Measurements from ENCODE around the gene SYTL1. TPM values are rescaled to one million over a fixed set of nuclear protein-coding genes. Genes with fewer than 3 reads are reported as not detected.

The SYTL1 gene
- total and polyA plus RNA-seq, 11 donors, result 0.23 to 6.0 (median 0.55) TPM; not detected in 1

GRCh38 chr1:27397110-27397509 is 55.3 kb downstream of the SYTL1 start:
- peak overlapping the region in 9 of 12 donors; percentile 21 to 70 (median 35) for H3K27ac ChIP-seq
- WGBS, 4 donors, result 56 to 88% (median 61%) methylated on average over 1 to 3 of the region's 3 CpGs
- peak in 1 of 2 donors; percentile 16 for TF ChIP-seq POLR2A (IDR thresholded peaks at IDR 0.05)
- no peak for TF ChIP-seq CTCF (IDR thresholded peaks at IDR 0.05)
- no peak overlapping the region for H3K4me3 ChIP-seq
- H3K36me3 ChIP-seq, result no peaks in the 10 kb centered on the region
- peaks cover 3 to 75% (median 46%) of the 10 kb centered on the region in 12 donors for H3K4me1 ChIP-seq
- DNase-seq, result peak in 1 of 5 donors; percentile 50
- no peaks in the 10 kb centered on the region for H3K9me3 ChIP-seq
- ATAC-seq, result peak in 1 of 4 donors; percentile 6
- intact Hi-C loops (cut with DNase I), result loop anchor here in 8 of 10 donors (5.0 to 10.0 kb wide), 5 partner anchors 265 to 352 kb away; no protein-coding TSS in a partner anchor
- H3K27me3 ChIP-seq, result no peaks in the 10 kb centered on the region

DNA sequence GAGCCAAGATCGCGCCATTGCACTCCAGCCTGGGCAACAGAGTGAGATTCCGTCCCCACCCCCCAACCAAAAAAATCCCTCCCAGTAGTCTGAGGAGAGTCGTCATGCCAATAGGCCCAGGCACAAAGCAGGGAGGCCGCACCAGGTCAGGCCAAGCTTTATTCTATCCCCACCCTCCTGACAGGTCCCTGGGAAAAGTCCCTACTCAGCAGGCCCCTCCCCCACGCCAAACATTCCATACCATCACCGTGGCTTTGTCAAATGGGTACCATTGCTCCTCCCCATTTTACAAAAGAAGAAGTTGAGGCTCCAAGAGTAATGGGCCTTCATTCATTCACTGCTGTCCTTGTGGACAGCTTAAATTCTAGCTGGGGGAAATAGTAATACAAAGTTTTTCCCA is 55.9 kb downstream of the SYTL1 start:
- ATAC-seq, result no peak
- peaks cover 8 to 77% (median 50%) of the 10 kb centered on the region in 12 donors for H3K4me1 ChIP-seq
- H3K9me3 ChIP-seq, result no peaks in the 10 kb centered on the region
- intact Hi-C loops (cut with DNase I), result loop anchor here in 8 of 10 donors (5.0 to 10.0 kb wide), 5 partner anchors 265 to 353 kb away; no protein-coding TSS in a partner anchor
- no peak for TF ChIP-seq CTCF (IDR thresholded peaks at IDR 0.05)
- TF ChIP-seq POLR2A (IDR thresholded peaks at IDR 0.05), result no peak
- no peak for DNase-seq
- no peaks in the 10 kb centered on the region for H3K27me3 ChIP-seq
- H3K36me3 ChIP-seq, result no peaks in the 10 kb centered on the region
- H3K4me3 ChIP-seq, result no peak overlapping the region
- H3K27ac ChIP-seq, result peak overlapping the region in 2 of 12 donors; percentile 35 to 70
- WGBS, 4 donors, result 82 to 87% (median 83%) methylated on average over 7 of the region's 7 CpGs

GRCh38 chr1:27398405-27399149 is 56.8 kb downstream of the SYTL1 start:
- H3K27me3 ChIP-seq, result no peaks in the 10 kb centered on the region
- WGBS, 4 donors, result 78 to 87% (median 85%) methylated on average over 2 to 4 of the region's 4 CpGs
- ATAC-seq (no peak), DNase-seq (no peak)
- H3K27ac ChIP-seq, result no peak overlapping the region
- H3K4me3 ChIP-seq, result no peak overlapping the region
- H3K4me1 ChIP-seq, result peaks cover 14 to 83% (median 57%) of the 10 kb centered on the region in 12 donors
- intact Hi-C loops (cut with DNase I), result loop anchor here in 8 of 10 donors (5.0 to 10.0 kb wide), 5 partner anchors 264 to 354 kb away; no protein-coding TSS in a partner anchor
- TF ChIP-seq POLR2A (IDR thresholded peaks at IDR 0.05) (no peak), CTCF (IDR thresholded peaks at IDR 0.05) (no peak)
- H3K36me3 ChIP-seq, result no peaks in the 10 kb centered on the region
- no peaks in the 10 kb centered on the region for H3K9me3 ChIP-seq

GRCh38 chr1:27399251-27400025 is 57.6 kb downstream of the SYTL1 start:
- Histone ChIP-seq H3K27me3 (no peaks in the 10 kb centered on the region), H3K9me3 (no peaks in the 10 kb centered on the region), H3K36me3 (no peaks in the 10 kb centered on the region), H3K4me3 (no peak overlapping the region), H3K4me1 (peaks cover 17 to 92% (median 66%) of the 10 kb centered on the region in 12 donors), H3K27ac (peak overlapping the region in 3 of 12 donors; percentile 15 to 42 (median 28))
- intact Hi-C loops (cut with DNase I), result loop anchor here (2.0 to 10.0 kb wide), 10 partner anchors 125 to 355 kb away; partner anchors contain the start of gene AHDC1 (in 3 of the 10)
- ATAC-seq, result no peak
- TF ChIP-seq POLR2A (IDR thresholded peaks at IDR 0.05) (no peak), CTCF (IDR thresholded peaks at IDR 0.05) (no peak)
- 40 to 56% (median 47%) methylated on average over 10 to 19 of the region's 19 CpGs for WGBS, 4 donors
- DNase-seq, result no peak
